Caco-2 (cell line): ENCODE measurements around the gene PFKFB3. TPM values are rescaled to one million over a fixed set of nuclear protein-coding genes. Genes with fewer than 3 reads are reported as not detected.

Experiments
- BruUV-seq: library from RNA; stranded (reverse); fragments of 400-500 nt; replicated peaks from 2 replicates; lab custom pipeline; 2021; lab: Mats Ljungman, UMichigan
- CTCF ChIA-PET: fragments of 300-600 bp; sonication (Branson Sonifier 250); formaldehyde crosslinking; loops from one replicate; lab custom pipeline; 2022; ENCODE audit warnings: antibody characterized with exemption; lab: Charles Lee
- POLR2A ChIA-PET: fragments of 300-600 bp; sonication (Branson Sonifier 250); formaldehyde crosslinking; loops from one replicate; lab custom pipeline; 2022; ENCODE audit warnings: antibody characterized with exemption; lab: Charles Lee
- DNase-seq, 2 experiments: peaks; one replicate each; pipeline versions ENCODE4 v3.0.0 to v3.0.0-alpha.2; 2020 to 2022
- H3K27me3 ChIP-seq: replicated peaks from 2 replicates; pipeline ENCODE4 v1.6.0; 2011; ENCODE audit warnings: low read length; ENCODE audit not compliant: control insufficient read depth, insufficient read depth
- H3K36me3 ChIP-seq: 2 replicates; pipeline ENCODE4 v1.5.1; 2011; ENCODE audit warnings: low read length; ENCODE audit not compliant: control insufficient read depth, insufficient read depth
- H3K4me1 ChIP-seq: fragments of 250-450 bp; sonication (Bioruptor Pico); 2 replicates; pipeline ENCODE4 v1.5.1; 2020; ENCODE audit warnings: mild to moderate bottlenecking
- H3K4me3 ChIP-seq: 2 replicates; pipeline ENCODE4 v1.5.1; 2011; ENCODE audit warnings: low read depth, mild to moderate bottlenecking, control low read depth, low read length
- H3K9me3 ChIP-seq: fragments of 250-450 bp; sonication (Bioruptor Pico); 2 replicates; pipeline ENCODE4 v1.5.1; 2020; ENCODE audit warnings: mild to moderate bottlenecking, moderate library complexity
- H3K27ac Mint-ChIP-seq: one replicate; pipeline ENCODE4 v1.8.0; 2022; ENCODE audit warnings: mixed read lengths; ENCODE audit not compliant: unreplicated experiment
- H3K27me3 Mint-ChIP-seq: one replicate; pipeline ENCODE4 v1.8.0; 2022; ENCODE audit warnings: mixed read lengths; ENCODE audit not compliant: insufficient read depth, unreplicated experiment
- H3K36me3 Mint-ChIP-seq: one replicate; pipeline ENCODE4 v1.8.0; 2022; ENCODE audit warnings: mild to moderate bottlenecking, mixed read lengths; ENCODE audit not compliant: insufficient read depth, unreplicated experiment
- H3K4me1 Mint-ChIP-seq: one replicate; pipeline ENCODE4 v1.8.0; 2022; ENCODE audit warnings: low read depth, mixed read lengths; ENCODE audit not compliant: unreplicated experiment
- H3K4me3 Mint-ChIP-seq: one replicate; pipeline ENCODE4 v1.8.0; 2022; ENCODE audit warnings: mild to moderate bottlenecking, moderate library complexity, mixed read lengths; ENCODE audit not compliant: unreplicated experiment
- H3K9me3 Mint-ChIP-seq: one replicate; pipeline ENCODE4 v1.8.0; 2022; ENCODE audit warnings: mixed read lengths; ENCODE audit not compliant: unreplicated experiment
- intact Hi-C: fragments of 100-400 bp; cut with micrococcal nuclease; formaldehyde crosslinking; loops from one replicate; pipeline ENCODE4 v1.10.0; 2022; ENCODE audit not compliant: unreplicated experiment
- total RNA-seq: library from RNA; stranded (reverse); gene quantifications from 2 replicates; pipeline ENCODE4 v1.2.3, GENCODE V29; 2022
- TF ChIP-seq, protein P1 (sequence below), 2 experiments: fragments of 200-600 bp in 1 of 2; IDR thresholded peaks; 1 replicate in 1 of 2; 2 replicates in 1 of 2; pipeline versions ENCODE4 v1.5.1 to v1.8.0; 2011 to 2022; ENCODE audit warnings: antibody characterized with exemption in 1 of 2, control low read depth in 1 of 2, inconsistent platforms in 1 of 2, low read depth in 1 of 2, low read length in 1 of 2, mild to moderate bottlenecking in 1 of 2, moderate library complexity in 1 of 2; ENCODE audit not compliant: insufficient read depth in 1 of 2, severe bottlenecking in 1 of 2, unreplicated experiment in 1 of 2

PFKFB3 gene
- total RNA-seq, 1 experiment from 2014 or later, result 33.0 TPM

DNA sequence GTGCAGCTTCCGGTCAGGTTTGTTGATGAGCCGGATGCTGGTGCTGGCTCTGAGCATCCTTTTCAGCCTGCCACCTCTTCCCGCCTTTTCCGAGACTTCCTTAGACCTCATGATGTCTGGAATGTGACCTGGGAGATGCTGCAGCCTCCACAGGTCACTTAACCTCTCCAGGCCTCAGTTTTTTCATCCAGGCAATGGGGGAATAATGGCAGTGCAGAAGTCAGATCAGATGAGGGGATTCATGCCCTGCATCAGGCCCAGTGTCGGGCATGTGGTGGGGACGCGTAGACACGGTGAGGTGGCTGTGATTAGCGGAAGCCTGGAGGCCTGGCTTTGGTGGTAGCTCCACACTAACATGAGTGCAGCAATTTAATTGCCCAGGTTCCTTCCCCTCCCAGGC, 24.6 kb downstream of the PFKFB3 start:
- Histone ChIP-seq H3K27me3 (no peaks in the 10 kb centered on the region), H3K4me3 (no peak overlapping the region), H3K9me3 (no peaks in the 10 kb centered on the region), H3K4me1 (no peaks in the 10 kb centered on the region), H3K36me3 (peaks cover 9% of the 10 kb centered on the region)
- no TSS peak for BruUV-seq
- no peak overlapping the region for H3K4me3 Mint-ChIP-seq
- intact Hi-C loops, result no loop called here
- POLR2A ChIA-PET, result no interaction called here
- CTCF ChIA-PET, result interaction anchor here (0.8 kb wide), 1 partner anchor 174 kb away, joined by 6 read pairs; no protein-coding TSS in a partner anchor
- DNase-seq, result no peak
- no peaks in the 10 kb centered on the region for H3K27me3 Mint-ChIP-seq
- TF ChIP-seq, protein P1, sequence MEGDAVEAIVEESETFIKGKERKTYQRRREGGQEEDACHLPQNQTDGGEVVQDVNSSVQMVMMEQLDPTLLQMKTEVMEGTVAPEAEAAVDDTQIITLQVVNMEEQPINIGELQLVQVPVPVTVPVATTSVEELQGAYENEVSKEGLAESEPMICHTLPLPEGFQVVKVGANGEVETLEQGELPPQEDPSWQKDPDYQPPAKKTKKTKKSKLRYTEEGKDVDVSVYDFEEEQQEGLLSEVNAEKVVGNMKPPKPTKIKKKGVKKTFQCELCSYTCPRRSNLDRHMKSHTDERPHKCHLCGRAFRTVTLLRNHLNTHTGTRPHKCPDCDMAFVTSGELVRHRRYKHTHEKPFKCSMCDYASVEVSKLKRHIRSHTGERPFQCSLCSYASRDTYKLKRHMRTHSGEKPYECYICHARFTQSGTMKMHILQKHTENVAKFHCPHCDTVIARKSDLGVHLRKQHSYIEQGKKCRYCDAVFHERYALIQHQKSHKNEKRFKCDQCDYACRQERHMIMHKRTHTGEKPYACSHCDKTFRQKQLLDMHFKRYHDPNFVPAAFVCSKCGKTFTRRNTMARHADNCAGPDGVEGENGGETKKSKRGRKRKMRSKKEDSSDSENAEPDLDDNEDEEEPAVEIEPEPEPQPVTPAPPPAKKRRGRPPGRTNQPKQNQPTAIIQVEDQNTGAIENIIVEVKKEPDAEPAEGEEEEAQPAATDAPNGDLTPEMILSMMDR (IDR thresholded peaks at IDR 0.05; ENCODE audit: insufficient read depth in 1 of 2, low read depth in 1 of 2, low read length in 1 of 2, severe bottlenecking in 1 of 2, unreplicated experiment in 1 of 2), result no peak
- peaks cover 37% of the 10 kb centered on the region for H3K36me3 Mint-ChIP-seq
- H3K4me1 Mint-ChIP-seq, result no peaks in the 10 kb centered on the region
- H3K9me3 Mint-ChIP-seq, result no peaks in the 10 kb centered on the region
- no peak overlapping the region for H3K27ac Mint-ChIP-seq

DNA sequence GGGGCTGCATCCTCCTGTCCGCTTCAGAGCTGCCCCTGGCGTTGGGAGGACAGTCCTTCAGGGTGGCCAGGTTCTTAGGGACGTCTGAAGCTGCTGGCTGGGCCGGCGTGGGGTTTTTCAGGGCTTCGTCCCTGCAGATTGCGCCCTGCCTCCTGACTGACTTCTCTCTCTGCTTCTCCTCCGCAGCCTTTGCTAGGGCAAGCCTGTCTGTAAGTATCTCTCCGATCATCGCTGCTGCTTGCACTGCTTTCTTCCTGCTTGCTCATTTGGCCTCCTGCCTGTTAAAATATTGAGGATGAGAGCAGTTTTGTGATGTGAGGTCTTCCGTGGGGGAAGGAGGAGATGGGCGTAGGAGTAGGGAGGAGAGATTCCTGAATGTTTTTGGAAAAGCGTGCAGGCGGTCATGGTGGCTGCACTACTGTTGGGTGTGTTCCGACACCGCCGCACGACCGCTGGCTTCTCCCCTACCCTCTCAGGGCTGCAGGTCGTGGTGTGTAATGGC, 25.3 kb downstream of the PFKFB3 start:
- DNase-seq, result no peak
- BruUV-seq, result no TSS peak
- Histone ChIP-seq H3K4me1 (no peaks in the 10 kb centered on the region), H3K9me3 (no peaks in the 10 kb centered on the region), H3K27me3 (no peaks in the 10 kb centered on the region), H3K4me3 (no peak overlapping the region), H3K36me3 (peaks cover 6% of the 10 kb centered on the region)
- H3K4me3 Mint-ChIP-seq, result no peak overlapping the region
- intact Hi-C loops, result no loop called here
- ChIA-PET CTCF (interaction anchor here (0.8 kb wide), 1 partner anchor 173 kb away, joined by 6 read pairs; no protein-coding TSS in a partner anchor), POLR2A (no interaction called here)
- no peaks in the 10 kb centered on the region for H3K27me3 Mint-ChIP-seq
- H3K4me1 Mint-ChIP-seq, result no peaks in the 10 kb centered on the region
- no peak overlapping the region for H3K27ac Mint-ChIP-seq
- TF ChIP-seq, protein P1 (IDR thresholded peaks at IDR 0.05; ENCODE audit: insufficient read depth in 1 of 2, low read depth in 1 of 2, low read length in 1 of 2, severe bottlenecking in 1 of 2, unreplicated experiment in 1 of 2), result no peak
- H3K36me3 Mint-ChIP-seq, result peaks cover 44% of the 10 kb centered on the region
- no peaks in the 10 kb centered on the region for H3K9me3 Mint-ChIP-seq

DNA sequence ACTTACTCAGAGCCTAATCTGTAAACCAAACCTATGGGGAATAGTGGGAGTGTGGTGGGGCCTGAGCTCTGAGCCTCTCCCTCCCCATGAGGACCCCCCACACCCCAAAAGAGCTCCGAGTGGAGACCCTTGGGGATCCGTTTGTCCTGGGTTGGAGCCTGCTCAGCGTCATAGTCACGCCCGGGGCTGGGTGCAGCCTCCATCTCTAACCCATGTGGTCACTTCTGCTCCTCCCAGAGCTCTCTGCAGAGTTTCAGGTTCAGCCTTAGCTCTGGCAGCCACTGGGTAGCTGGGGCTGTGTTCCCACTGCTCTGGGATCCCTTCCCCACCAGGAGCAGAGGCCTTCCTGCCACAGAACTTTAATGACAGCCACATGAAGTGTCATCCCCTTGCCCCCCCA, 25.9 kb downstream of the PFKFB3 start:
- BruUV-seq, result no TSS peak
- DNase-seq, result no peak
- Mint-ChIP-seq H3K27ac (no peak overlapping the region), H3K27me3 (no peaks in the 10 kb centered on the region), H3K4me3 (no peak overlapping the region), H3K9me3 (no peaks in the 10 kb centered on the region), H3K36me3 (peaks cover 44% of the 10 kb centered on the region), H3K4me1 (no peaks in the 10 kb centered on the region)
- ChIA-PET CTCF (no interaction called here), POLR2A (no interaction called here)
- intact Hi-C loops, result no loop called here
- H3K4me1 ChIP-seq, result no peaks in the 10 kb centered on the region
- TF ChIP-seq, protein P1 (IDR thresholded peaks at IDR 0.05; ENCODE audit: insufficient read depth in 1 of 2, low read depth in 1 of 2, low read length in 1 of 2, severe bottlenecking in 1 of 2, unreplicated experiment in 1 of 2), result no peak
- H3K27me3 ChIP-seq, result no peaks in the 10 kb centered on the region
- H3K36me3 ChIP-seq, result peaks cover 4% of the 10 kb centered on the region
- no peaks in the 10 kb centered on the region for H3K9me3 ChIP-seq
- no peak overlapping the region for H3K4me3 ChIP-seq
